ENCODE data around the gene ADAMTS9. TPM values are rescaled to one million over a fixed set of nuclear protein-coding genes. Genes with fewer than 3 reads are reported as not detected.

The ADAMTS9 gene
- total and polyA plus RNA-seq, 10 of the 15 experiments (the other 5 are each of a cell fraction or from before 2014, with no cell fraction given), result 0.08 TPM; not detected in 9

- 53% methylated on average over 1 of the region's 1 CpG for WGBS (ENCODE audit: insufficient coverage, insufficient replicate concordance, low lambda C conversion rate, missing lambda C conversion rate)
- Histone ChIP-seq H4K20me1 (ENCODE audit: control insufficient read depth, insufficient read depth) (no peaks in the 10 kb centered on the region), H3K27ac (ENCODE audit: control insufficient read depth, insufficient read depth) (no peak overlapping the region), H3K4me3 (no peak overlapping the region), H2AFZ (ENCODE audit: control insufficient read depth, low read depth, low read length) (no peak overlapping the region), H3K4me1 (ENCODE audit: control insufficient read depth, insufficient read depth, low read length) (no peaks in the 10 kb centered on the region), H3K4me2 (ENCODE audit: control insufficient read depth, insufficient read depth) (no peak overlapping the region), H3K79me2 (ENCODE audit: control insufficient read depth, insufficient read depth, low read length) (no peaks in the 10 kb centered on the region), H3K9me3 (replicated peaks; ENCODE audit: control insufficient read depth, insufficient read depth, low read length) (no peaks in the 10 kb centered on the region), H3K27me3 (replicated peaks in 1 of 2; ENCODE audit: control insufficient read depth in 2 of 2, insufficient read depth in 2 of 2, low read length in 1 of 2) (no peaks in the 10 kb centered on the region), H3K9ac (ENCODE audit: control insufficient read depth, insufficient read depth, low read length) (no peak overlapping the region), H3K36me3 (ENCODE audit: control insufficient read depth in 2 of 2, insufficient read depth in 2 of 2, low read length in 1 of 2) (no peaks in the 10 kb centered on the region)
- intact Hi-C loops (cut with micrococcal nuclease; ENCODE audit: unreplicated experiment) (no loop called here), in situ Hi-C loops (cut with MboI) (no loop called here)
- CTCF ChIA-PET, result no interaction called here
- POLR2A ChIA-PET, result interaction anchor here (0.7 kb wide), 1 partner anchor 511 kb away, joined by 4 read pairs; no protein-coding TSS in a partner anchor
- ATAC-seq, result no peak
- no peak for DNase-seq (ENCODE audit: low read depth, low spot score)
- no peak for FAIRE-seq
- BruUV-seq (replicated peaks), result no TSS peak
- RAD21 ChIA-PET (ENCODE audit: unreplicated experiment), result no interaction called here
- SMC1A ChIA-PET (ENCODE audit: uncharacterized antibody, unreplicated experiment), result interaction anchor here (0.6 kb wide), 1 partner anchor 371 kb away, joined by 3 read pairs; no protein-coding TSS in a partner anchor
- TF ChIP-seq CEBPZ (IDR thresholded peaks at IDR 0.05; ENCODE audit: low read depth, low read length) (no peak), ZNF687 (IDR thresholded peaks at IDR 0.05) (no peak), SMARCA5 (IDR thresholded peaks at IDR 0.05) (no peak), ZNF274 (IDR thresholded peaks at IDR 0.05; ENCODE audit: insufficient read depth, insufficient read length) (no peak), SMC3 (IDR thresholded peaks at IDR 0.05; ENCODE audit: borderline replicate concordance, low read length) (no peak), MTA2 (IDR thresholded peaks at IDR 0.05; ENCODE audit: low read depth) (no peak), RFX5 (IDR thresholded peaks at IDR 0.05; ENCODE audit: low read depth, low read length) (no peak), WRNIP1 (IDR thresholded peaks at IDR 0.05; ENCODE audit: borderline replicate concordance, low read depth, low read length) (no peak), MEF2B (IDR thresholded peaks at IDR 0.05; ENCODE audit: partially characterized antibody, poor library complexity, severe bottlenecking) (no peak), BRCA1 (IDR thresholded peaks at IDR 0.05; ENCODE audit: low read depth, low read length) (no peak), NKRF (conservative IDR thresholded peaks at IDR 0.05) (no peak), SKIL (IDR thresholded peaks at IDR 0.05; ENCODE audit: low read depth, poor library complexity, severe bottlenecking) (no peak), EED (IDR thresholded peaks at IDR 0.05; ENCODE audit: low read depth) (no peak), BACH1 (IDR thresholded peaks at IDR 0.05; ENCODE audit: borderline replicate concordance) (no peak)
These were observed 115.8 kb downstream of the ADAMTS9 start for GRCh38 chr3:64571982-64572381.
